Neural cell (in vitro differentiated cells): ENCODE measurements around the gene COL5A1. TPM values are rescaled to one million over a fixed set of nuclear protein-coding genes. Genes with fewer than 3 reads are reported as not detected.

Experiments used
- H2AFZ ChIP-seq: fragments of 200-600, 300-800 bp; sonication (generic), shearing (Covaris generic); 2 replicates; pipeline ENCODE4 v1.6.0; 2014; ENCODE audit warnings: low read depth, mild to moderate bottlenecking, antibody characterized with exemption, low read length, moderate library complexity
- H3F3A ChIP-seq: fragments of 200-600 bp; shearing (Covaris generic); 2 replicates; pipeline ENCODE4 v1.6.1; 2016; ENCODE audit warnings: mild to moderate bottlenecking, moderate library complexity, mixed read lengths, antibody characterized with exemption, low read length; ENCODE audit not compliant: insufficient read depth, poor library complexity, severe bottlenecking
- H3K27ac ChIP-seq: fragments of 200-600, 300-800 bp; sonication (generic), shearing (Covaris generic); 2 replicates; pipeline ENCODE4 v1.5.1; 2014; ENCODE audit warnings: mild to moderate bottlenecking, low read length, moderate library complexity
- H3K27me3 ChIP-seq: fragments of 300-800, 200-600 bp; sonication (generic), shearing (Covaris generic); 2 replicates; pipeline ENCODE4 v1.6.0; 2014; ENCODE audit warnings: mild to moderate bottlenecking, low read depth, low read length, moderate library complexity; ENCODE audit not compliant: insufficient read depth
- H3K36me3 ChIP-seq: fragments of 300-800, 200-600 bp; sonication (generic), shearing (Covaris generic); 2 replicates; pipeline ENCODE4 v1.5.1; 2014; ENCODE audit warnings: mild to moderate bottlenecking, antibody characterized with exemption, low read length, moderate library complexity; ENCODE audit not compliant: insufficient read depth
- H3K4me2 ChIP-seq: fragments of 300-800, 200-600 bp; sonication (generic), shearing (Covaris generic); 2 replicates; pipeline ENCODE4 v1.6.0; 2014; ENCODE audit warnings: mild to moderate bottlenecking, low read length
- H3K4me3 ChIP-seq: fragments of 300-800, 200-600 bp; sonication (generic), shearing (Covaris generic); 2 replicates; pipeline ENCODE4 v1.5.1; 2014; ENCODE audit warnings: mild to moderate bottlenecking, low read length, moderate library complexity
- H3K79me2 ChIP-seq: fragments of 200-600 bp; shearing (Covaris generic); replicated peaks from 2 replicates; pipeline ENCODE4 v1.6.0; 2014; ENCODE audit warnings: mild to moderate bottlenecking, low read length, moderate library complexity; ENCODE audit not compliant: insufficient read depth
- H3K9ac ChIP-seq: fragments of 300-800, 200-600 bp; sonication (generic), shearing (Covaris generic); 2 replicates; pipeline ENCODE4 v1.6.1; 2016; ENCODE audit warnings: mild to moderate bottlenecking, low read length, mixed read lengths
- H3K9me2 ChIP-seq: fragments of 200-600 bp; shearing (Covaris generic); 2 replicates; pipeline ENCODE4 v1.6.1; 2016; ENCODE audit warnings: mild to moderate bottlenecking, low read length, mixed read lengths; ENCODE audit not compliant: insufficient read depth
- H3K9me3 ChIP-seq: fragments of 200-600, 300-800 bp; sonication (generic), shearing (Covaris generic); 2 replicates; pipeline ENCODE4 v1.6.1; 2016; ENCODE audit warnings: mild to moderate bottlenecking, mixed run types, low read length, moderate library complexity, mixed read lengths
- H4K20me1 ChIP-seq: fragments of 200-600 bp; shearing (Covaris generic); 2 replicates; pipeline ENCODE4 v1.6.1; 2016; ENCODE audit warnings: mild to moderate bottlenecking, mixed run types; ENCODE audit not compliant: insufficient read depth
- EP300 ChIP-seq: fragments of 450-650 bp; conservative IDR thresholded peaks from 2 replicates; pipeline ENCODE4 v1.6.1; 2014; ENCODE audit warnings: antibody characterized with exemption, mild to moderate bottlenecking, moderate library complexity; ENCODE audit not compliant: poor library complexity, severe bottlenecking
- EZH2 ChIP-seq: fragments of 200-600, 300-800 bp; shearing (Covaris generic), sonication (generic); IDR thresholded peaks from 2 replicates; pipeline ENCODE4 v1.6.1; 2014; ENCODE audit warnings: antibody characterized with exemption, low read length, borderline replicate concordance, mild to moderate bottlenecking; ENCODE audit not compliant: insufficient read depth, poor library complexity, severe bottlenecking
- MXI1 ChIP-seq: fragments of 450-650 bp; conservative IDR thresholded peaks from 2 replicates; pipeline ENCODE4 v1.6.1; 2014; ENCODE audit warnings: antibody characterized with exemption, mild to moderate bottlenecking; ENCODE audit not compliant: poor library complexity, severe bottlenecking
- POLR2AphosphoS5 ChIP-seq: IDR thresholded peaks from 2 replicates; pipeline ENCODE4 v1.6.1; 2012
- RAD21 ChIP-seq: fragments of 450-650 bp; conservative IDR thresholded peaks from 2 replicates; pipeline ENCODE4 v1.6.1; 2014; ENCODE audit warnings: antibody characterized with exemption, mild to moderate bottlenecking, moderate library complexity
- SMC3 ChIP-seq: fragments of 450-650 bp; conservative IDR thresholded peaks from 2 replicates; pipeline ENCODE4 v1.6.1; 2014; ENCODE audit warnings: antibody characterized with exemption, mild to moderate bottlenecking, moderate library complexity; ENCODE audit not compliant: poor library complexity
- TAF1 ChIP-seq: IDR thresholded peaks from 2 replicates; pipeline ENCODE4 v1.6.1; 2012; ENCODE audit warnings: low read depth
- polyA plus RNA-seq: library from polyadenylated mRNA; depleted of rRNA; stranded (reverse); fragments of >200 nt; gene quantifications from 2 replicates; pipeline ENCODE4 v1.2.3, GENCODE V29; 2014
- TF ChIP-seq, protein P1 (sequence below): IDR thresholded peaks from 2 replicates; pipeline ENCODE4 v1.6.1; 2012; ENCODE audit warnings: borderline replicate concordance
- TF ChIP-seq, protein P2 (sequence below): fragments of 450-650 bp; IDR thresholded peaks from 2 replicates; pipeline ENCODE4 v1.5.1; 2014; ENCODE audit warnings: antibody characterized with exemption, mild to moderate bottlenecking, moderate library complexity; ENCODE audit not compliant: poor library complexity, severe bottlenecking

The COL5A1 gene
- polyA plus RNA-seq, 1 donor from 2014 or later, result not detected

DNA sequence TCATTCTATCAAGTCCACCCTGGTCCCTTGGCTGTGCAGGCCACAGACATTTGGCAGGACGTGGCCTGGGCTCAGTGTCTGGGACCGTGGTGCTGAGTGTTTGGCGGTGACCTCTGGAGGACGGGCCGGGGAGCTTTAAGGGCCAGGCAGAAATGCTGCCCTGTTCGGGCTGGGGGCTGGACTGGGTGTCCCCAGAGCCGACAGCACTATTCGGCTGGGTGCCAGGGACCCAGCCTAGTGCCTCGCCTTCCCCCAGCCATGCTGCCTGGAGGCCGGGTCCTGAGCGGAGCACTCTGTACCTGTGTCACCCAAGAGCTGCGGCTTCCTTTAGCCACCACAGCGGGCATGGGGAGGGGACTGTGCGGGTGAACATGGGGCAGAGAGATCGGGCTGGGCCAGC, 40.4 kb downstream of the COL5A1 start:
- Histone ChIP-seq H3K27ac (no peak overlapping the region), H3K27me3 (no peaks in the 10 kb centered on the region), H3K4me3 (no peak overlapping the region), H3K9ac (no peak overlapping the region), H4K20me1 (no peaks in the 10 kb centered on the region), H3K9me3 (no peaks in the 10 kb centered on the region), H3K36me3 (no peaks in the 10 kb centered on the region), H2AFZ (no peak overlapping the region), H3F3A (no peaks in the 10 kb centered on the region), H3K79me2 (no peaks in the 10 kb centered on the region), H3K9me2 (no peaks in the 10 kb centered on the region), H3K4me2 (no peak overlapping the region)
- TF ChIP-seq POLR2AphosphoS5, result no peak
- no peak for TF ChIP-seq RAD21
- TF ChIP-seq EP300, result no peak
- TF ChIP-seq EZH2, result no peak
- no peak for TF ChIP-seq TAF1
- TF ChIP-seq MXI1, result no peak
- no peak for TF ChIP-seq SMC3
- TF ChIP-seq, protein P1, sequence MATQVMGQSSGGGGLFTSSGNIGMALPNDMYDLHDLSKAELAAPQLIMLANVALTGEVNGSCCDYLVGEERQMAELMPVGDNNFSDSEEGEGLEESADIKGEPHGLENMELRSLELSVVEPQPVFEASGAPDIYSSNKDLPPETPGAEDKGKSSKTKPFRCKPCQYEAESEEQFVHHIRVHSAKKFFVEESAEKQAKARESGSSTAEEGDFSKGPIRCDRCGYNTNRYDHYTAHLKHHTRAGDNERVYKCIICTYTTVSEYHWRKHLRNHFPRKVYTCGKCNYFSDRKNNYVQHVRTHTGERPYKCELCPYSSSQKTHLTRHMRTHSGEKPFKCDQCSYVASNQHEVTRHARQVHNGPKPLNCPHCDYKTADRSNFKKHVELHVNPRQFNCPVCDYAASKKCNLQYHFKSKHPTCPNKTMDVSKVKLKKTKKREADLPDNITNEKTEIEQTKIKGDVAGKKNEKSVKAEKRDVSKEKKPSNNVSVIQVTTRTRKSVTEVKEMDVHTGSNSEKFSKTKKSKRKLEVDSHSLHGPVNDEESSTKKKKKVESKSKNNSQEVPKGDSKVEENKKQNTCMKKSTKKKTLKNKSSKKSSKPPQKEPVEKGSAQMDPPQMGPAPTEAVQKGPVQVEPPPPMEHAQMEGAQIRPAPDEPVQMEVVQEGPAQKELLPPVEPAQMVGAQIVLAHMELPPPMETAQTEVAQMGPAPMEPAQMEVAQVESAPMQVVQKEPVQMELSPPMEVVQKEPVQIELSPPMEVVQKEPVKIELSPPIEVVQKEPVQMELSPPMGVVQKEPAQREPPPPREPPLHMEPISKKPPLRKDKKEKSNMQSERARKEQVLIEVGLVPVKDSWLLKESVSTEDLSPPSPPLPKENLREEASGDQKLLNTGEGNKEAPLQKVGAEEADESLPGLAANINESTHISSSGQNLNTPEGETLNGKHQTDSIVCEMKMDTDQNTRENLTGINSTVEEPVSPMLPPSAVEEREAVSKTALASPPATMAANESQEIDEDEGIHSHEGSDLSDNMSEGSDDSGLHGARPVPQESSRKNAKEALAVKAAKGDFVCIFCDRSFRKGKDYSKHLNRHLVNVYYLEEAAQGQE, result no peak
- TF ChIP-seq, protein P2, sequence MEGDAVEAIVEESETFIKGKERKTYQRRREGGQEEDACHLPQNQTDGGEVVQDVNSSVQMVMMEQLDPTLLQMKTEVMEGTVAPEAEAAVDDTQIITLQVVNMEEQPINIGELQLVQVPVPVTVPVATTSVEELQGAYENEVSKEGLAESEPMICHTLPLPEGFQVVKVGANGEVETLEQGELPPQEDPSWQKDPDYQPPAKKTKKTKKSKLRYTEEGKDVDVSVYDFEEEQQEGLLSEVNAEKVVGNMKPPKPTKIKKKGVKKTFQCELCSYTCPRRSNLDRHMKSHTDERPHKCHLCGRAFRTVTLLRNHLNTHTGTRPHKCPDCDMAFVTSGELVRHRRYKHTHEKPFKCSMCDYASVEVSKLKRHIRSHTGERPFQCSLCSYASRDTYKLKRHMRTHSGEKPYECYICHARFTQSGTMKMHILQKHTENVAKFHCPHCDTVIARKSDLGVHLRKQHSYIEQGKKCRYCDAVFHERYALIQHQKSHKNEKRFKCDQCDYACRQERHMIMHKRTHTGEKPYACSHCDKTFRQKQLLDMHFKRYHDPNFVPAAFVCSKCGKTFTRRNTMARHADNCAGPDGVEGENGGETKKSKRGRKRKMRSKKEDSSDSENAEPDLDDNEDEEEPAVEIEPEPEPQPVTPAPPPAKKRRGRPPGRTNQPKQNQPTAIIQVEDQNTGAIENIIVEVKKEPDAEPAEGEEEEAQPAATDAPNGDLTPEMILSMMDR, result no peak

DNA sequence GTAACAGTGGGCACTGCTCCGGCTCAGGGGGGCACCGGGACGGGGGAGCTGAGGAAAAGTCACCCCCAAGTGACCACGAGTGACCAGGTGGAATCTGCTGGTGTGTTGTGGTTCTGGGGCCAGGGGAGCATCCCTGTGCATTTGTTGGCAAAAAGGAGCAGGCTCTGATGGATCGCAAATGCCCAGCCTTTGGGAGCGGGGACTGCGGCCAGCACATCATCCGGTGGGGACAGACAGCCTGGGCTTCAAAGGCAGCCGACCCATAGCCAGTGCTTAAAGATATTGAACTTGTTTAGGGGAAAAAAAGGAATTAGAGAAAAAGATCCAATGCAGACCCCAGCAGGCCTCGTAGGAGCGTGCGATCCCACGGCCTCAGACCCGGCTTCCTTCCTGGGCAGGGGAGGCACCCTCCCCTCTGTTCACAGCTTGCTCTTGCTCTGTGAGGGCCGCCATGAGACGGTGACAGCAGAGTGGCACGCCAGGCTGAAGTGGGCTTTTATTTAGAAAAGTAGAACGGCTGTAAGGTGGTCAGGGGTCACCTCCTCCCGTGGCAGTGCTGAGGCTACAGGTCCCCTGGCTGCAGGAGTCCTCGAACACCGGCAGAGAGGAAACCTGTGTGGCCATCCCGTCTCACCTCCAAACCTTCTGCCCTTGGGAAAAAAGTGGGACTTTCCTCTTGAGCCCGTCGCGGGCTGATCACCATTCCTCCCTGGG, 41.2 kb downstream of the COL5A1 start:
- no peak overlapping the region for H3K4me3 ChIP-seq
- no peaks in the 10 kb centered on the region for H3K27me3 ChIP-seq
- no peak overlapping the region for H3K4me2 ChIP-seq
- H3K9ac ChIP-seq, result no peak overlapping the region
- TF ChIP-seq, protein P2, result no peak
- TF ChIP-seq MXI1 (no peak), RAD21 (no peak), SMC3 (no peak), EZH2 (no peak), EP300 (no peak), TAF1 (no peak), POLR2AphosphoS5 (no peak)
- TF ChIP-seq, protein P1, result no peak
- no peaks in the 10 kb centered on the region for H3K9me2 ChIP-seq
- no peaks in the 10 kb centered on the region for H4K20me1 ChIP-seq
- no peak overlapping the region for H3K27ac ChIP-seq
- no peaks in the 10 kb centered on the region for H3K9me3 ChIP-seq
- no peaks in the 10 kb centered on the region for H3F3A ChIP-seq
- no peak overlapping the region for H2AFZ ChIP-seq
- no peaks in the 10 kb centered on the region for H3K36me3 ChIP-seq
- no peaks in the 10 kb centered on the region for H3K79me2 ChIP-seq
